ENCODE results near the gene MPIG6B.

MPIG6B gene

GRCh38 chr6:31721351-31722020 is 1.7 kb upstream of the MPIG6B start, which contains the start of gene LY6G6C:
LY6G6C (minus strand) TSS chr6:31721746; CDS start chr6:31721679, 67 bp downstream.
- TF ChIP-seq CTCF (IDR thresholded peaks at IDR 0.05; ENCODE audit: control insufficient read depth, insufficient read depth, low read depth, low read length, missing control alignments): no peak
- no peak for DNase-seq (ENCODE audit: low read depth)
- no peak within 1 kb of the TSS for H3K4me3 ChIP-seq (ENCODE audit: control insufficient read depth, low read depth, low read length)

GRCh38 chr6:31722173-31722572 is 1.0 kb upstream of the MPIG6B start:
- DNase-seq (ENCODE audit: low read depth): no peak
- H3K4me3 ChIP-seq (ENCODE audit: control insufficient read depth, low read depth, low read length): no peak overlapping the region
- no peak for TF ChIP-seq CTCF (IDR thresholded peaks at IDR 0.05; ENCODE audit: control insufficient read depth, insufficient read depth, low read depth, low read length, missing control alignments)

- no peak for TF ChIP-seq CTCF (IDR thresholded peaks at IDR 0.05; ENCODE audit: control insufficient read depth, insufficient read depth, low read depth, low read length, missing control alignments)
- no peak for DNase-seq (ENCODE audit: low read depth)
- no peak overlapping the region for H3K4me3 ChIP-seq (ENCODE audit: control insufficient read depth, low read depth, low read length)
Measured at GRCh38 chr6:31723980-31724691, 963 bp downstream of the MPIG6B start.

GRCh38 chr6:31725502-31726350 is 2.6 kb downstream of the MPIG6B start:
- DNase-seq (ENCODE audit: low read depth): no peak
- TF ChIP-seq CTCF (IDR thresholded peaks at IDR 0.05; ENCODE audit: control insufficient read depth, insufficient read depth, low read depth, low read length, missing control alignments): no peak
- H3K4me3 ChIP-seq (ENCODE audit: control insufficient read depth, low read depth, low read length): no peak overlapping the region

GRCh38 chr6:31727034-31727716 is 4.0 kb downstream of the MPIG6B start:
- DNase-seq (ENCODE audit: low read depth): no peak
- H3K4me3 ChIP-seq (ENCODE audit: control insufficient read depth, low read depth, low read length): no peak overlapping the region
- no peak for TF ChIP-seq CTCF (IDR thresholded peaks at IDR 0.05; ENCODE audit: control insufficient read depth, insufficient read depth, low read depth, low read length, missing control alignments)
